ENCODE results near the gene PIGB. TPM values are rescaled to one million over a fixed set of nuclear protein-coding genes. Genes with fewer than 3 reads are reported as not detected.

The PIGB gene
- total and polyA plus RNA-seq, 9 donors: 5.6 to 13.5 (median 9.7) TPM

- no peaks in the 10 kb centered on the region for H3K4me1 ChIP-seq (ENCODE audit: insufficient read depth)
- no peak overlapping the region for H3K4me3 ChIP-seq
- no peak for TF ChIP-seq POLR2A (IDR thresholded peaks at IDR 0.05)
- TF ChIP-seq CTCF (IDR thresholded peaks at IDR 0.05): no peak
- TF ChIP-seq EP300 (IDR thresholded peaks at IDR 0.05): no peak
- no peak overlapping the region for H3K27ac ChIP-seq
- H3K9me3 ChIP-seq: no peaks in the 10 kb centered on the region
- intact Hi-C loops (cut with DNase I): no loop called here
- no peaks in the 10 kb centered on the region for H3K36me3 ChIP-seq
- H3K27me3 ChIP-seq: no peaks in the 10 kb centered on the region
- no peak for DNase-seq
Observed at GRCh38 chr15:55358471-55358870, 39.4 kb downstream of the PIGB start.

DNA sequence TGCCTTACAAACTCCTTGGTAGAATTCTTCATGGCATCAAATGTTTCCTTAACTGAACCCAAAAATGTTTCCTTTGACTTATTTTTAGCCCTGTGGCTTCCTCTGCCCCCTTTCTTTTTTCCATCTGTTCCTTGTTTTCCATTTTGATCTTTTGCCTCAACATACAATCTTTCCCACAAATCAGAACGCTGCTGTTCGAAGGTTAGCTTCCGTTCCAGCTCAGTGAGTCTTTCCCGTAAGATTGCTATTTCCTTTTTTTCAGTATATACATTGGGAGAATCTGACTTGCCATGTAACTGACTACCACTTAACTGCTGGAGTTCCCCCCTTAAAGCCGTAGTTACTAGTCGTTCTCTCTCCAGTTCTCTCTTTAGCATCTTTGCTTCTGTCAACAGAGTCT is 41.2 kb downstream of the PIGB start:
- intact Hi-C loops (cut with DNase I): no loop called here
- no peak for DNase-seq
- Histone ChIP-seq H3K36me3 (no peaks in the 10 kb centered on the region), H3K9me3 (no peaks in the 10 kb centered on the region), H3K4me1 (ENCODE audit: insufficient read depth) (no peaks in the 10 kb centered on the region), H3K27ac (no peak overlapping the region), H3K4me3 (no peak overlapping the region), H3K27me3 (no peaks in the 10 kb centered on the region)
- no peak for TF ChIP-seq CTCF (IDR thresholded peaks at IDR 0.05)
- no peak for TF ChIP-seq EP300 (IDR thresholded peaks at IDR 0.05)
- TF ChIP-seq POLR2A (IDR thresholded peaks at IDR 0.05): no peak
- WGBS, 3 donors: 69 to 73% (median 73%) methylated on average over 6 of the region's 6 CpGs

DNA sequence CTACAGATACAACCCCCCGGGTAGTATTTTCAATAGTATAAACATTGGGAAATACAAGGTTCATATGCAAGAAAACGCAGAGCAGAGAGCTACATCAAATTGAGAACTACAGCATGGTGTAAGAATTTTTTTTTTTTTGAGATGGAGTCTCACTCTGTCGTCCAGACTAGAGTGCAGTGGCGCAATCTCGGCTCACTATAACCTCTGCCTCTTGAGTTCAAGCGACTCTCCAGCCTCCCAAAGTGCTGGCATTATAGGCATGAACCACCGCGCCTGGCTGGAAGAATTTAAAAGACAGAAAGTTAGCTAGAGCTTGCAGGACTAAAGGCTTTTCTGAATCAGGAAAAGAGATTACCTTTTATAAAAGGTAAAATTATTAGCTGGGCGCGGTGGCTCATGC is 42.0 kb downstream of the PIGB start:
- Histone ChIP-seq H3K36me3 (no peaks in the 10 kb centered on the region), H3K27ac (no peak overlapping the region), H3K9me3 (no peaks in the 10 kb centered on the region), H3K4me1 (ENCODE audit: insufficient read depth) (no peaks in the 10 kb centered on the region), H3K4me3 (no peak overlapping the region), H3K27me3 (no peaks in the 10 kb centered on the region)
- TF ChIP-seq POLR2A (IDR thresholded peaks at IDR 0.05) (no peak), EP300 (IDR thresholded peaks at IDR 0.05) (no peak), CTCF (IDR thresholded peaks at IDR 0.05) (no peak)
- DNase-seq: no peak
- intact Hi-C loops (cut with DNase I): no loop called here
- 90 to 93% (median 93%) methylated on average over 10 of the region's 10 CpGs for WGBS, 3 donors

DNA sequence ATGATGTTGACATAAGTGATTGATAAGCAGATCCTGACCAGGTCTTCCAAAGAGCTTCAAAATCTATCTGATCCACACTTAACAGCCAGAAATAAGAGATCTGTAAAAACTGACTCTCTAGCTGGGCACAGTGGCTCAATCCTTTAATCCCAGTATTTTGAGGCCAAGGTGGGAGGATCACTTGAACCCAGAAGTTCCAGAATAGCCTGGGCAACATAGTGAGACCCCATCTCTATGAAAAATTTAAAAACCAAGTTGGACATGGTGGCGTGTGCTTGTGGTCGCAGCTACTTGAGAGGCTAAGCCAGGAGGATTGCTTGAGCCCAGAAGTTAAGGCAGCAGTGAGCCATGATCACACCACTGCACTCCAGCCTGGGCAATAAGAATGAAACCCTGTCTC is 43.6 kb downstream of the PIGB start:
- no peak for TF ChIP-seq POLR2A (IDR thresholded peaks at IDR 0.05)
- no peak for TF ChIP-seq EP300 (IDR thresholded peaks at IDR 0.05)
- no peak for TF ChIP-seq CTCF (IDR thresholded peaks at IDR 0.05)
- Histone ChIP-seq H3K4me3 (no peak overlapping the region), H3K4me1 (ENCODE audit: insufficient read depth) (no peaks in the 10 kb centered on the region), H3K27me3 (no peaks in the 10 kb centered on the region), H3K27ac (no peak overlapping the region), H3K9me3 (no peaks in the 10 kb centered on the region), H3K36me3 (no peaks in the 10 kb centered on the region)
- WGBS, 3 donors: 96 to 100% (median 98%) methylated on average over 2 of the region's 2 CpGs
- no peak for DNase-seq
- intact Hi-C loops (cut with DNase I): no loop called here

DNA sequence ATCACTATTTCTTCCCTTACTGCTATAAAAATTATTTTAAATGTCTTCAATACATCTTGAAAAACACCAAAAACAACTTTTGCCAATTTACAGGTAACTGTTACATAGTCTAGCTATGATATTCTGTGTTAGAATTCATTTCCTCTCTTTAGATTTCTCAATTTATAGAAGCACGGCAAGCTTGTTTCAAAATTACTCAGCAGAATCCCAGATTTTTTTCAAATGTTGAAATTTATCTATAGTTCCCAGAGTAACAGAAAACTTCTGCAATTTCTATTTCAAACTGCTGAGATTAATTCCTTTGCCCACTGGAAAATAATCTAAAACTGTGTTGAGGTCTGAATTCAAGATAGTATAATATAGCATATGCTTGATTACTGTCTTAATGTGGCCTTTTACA is 48.0 kb downstream of the PIGB start:
- intact Hi-C loops (cut with DNase I): no loop called here
- Histone ChIP-seq H3K27me3 (no peaks in the 10 kb centered on the region), H3K9me3 (no peaks in the 10 kb centered on the region), H3K27ac (no peak overlapping the region), H3K4me3 (no peak overlapping the region), H3K4me1 (ENCODE audit: insufficient read depth) (no peaks in the 10 kb centered on the region), H3K36me3 (no peaks in the 10 kb centered on the region)
- no peak for TF ChIP-seq POLR2A (IDR thresholded peaks at IDR 0.05)
- TF ChIP-seq CTCF (IDR thresholded peaks at IDR 0.05): no peak
- no peak for TF ChIP-seq EP300 (IDR thresholded peaks at IDR 0.05)
- no peak for DNase-seq
- WGBS, 3 donors: 93 to 94% (median 93%) methylated on average over 1 of the region's 1 CpG
